ENCODE results near the gene EML2.
"Not testable (repeated sequence)": the region's sequence is repeated elsewhere in the genome, so short reads cannot be mapped to it uniquely, and the experiment has no call there.

The EML2 gene

GRCh38 chr19:45638930-45639729, at the start of gene EML2:
Gene EML2 (minus strand): TSS chr19:45639397. CDS start chr19:45639376, 21 bp downstream.
- DNase-seq = peak; percentile 77

GRCh38 chr19:45687599-45687998, 48.4 kb upstream of the EML2 start:
- DNase-seq = no peak

GRCh38 chr19:45685045-45685444, 45.8 kb upstream of the EML2 start:
- DNase-seq = not testable (repeated sequence)

- DNase-seq = no peak
Observed at GRCh38 chr19:45682908-45683307, 43.7 kb upstream of the EML2 start.

GRCh38 chr19:45682117-45682516, 42.9 kb upstream of the EML2 start:
- DNase-seq = no peak

GRCh38 chr19:45681391-45682015, 42.3 kb upstream of the EML2 start:
- peak; percentile 88 for DNase-seq

GRCh38 chr19:45677351-45678230, 38.4 kb upstream of the EML2 start:
- DNase-seq = peak; percentile 86

GRCh38 chr19:45676851-45677263, 37.7 kb upstream of the EML2 start:
- DNase-seq = no peak

- no peak for DNase-seq
Observed at GRCh38 chr19:45674946-45675345, 35.7 kb upstream of the EML2 start.

GRCh38 chr19:45670670-45671453, 31.7 kb upstream of the EML2 start:
- DNase-seq = peak; percentile 68

- DNase-seq = no peak
Observed at GRCh38 chr19:45668342-45668871, 29.2 kb upstream of the EML2 start.

GRCh38 chr19:45667620-45668341, 28.6 kb upstream of the EML2 start, which contains the start of gene GIPR:
Gene GIPR (plus strand): TSS chr19:45668221. CDS start chr19:45669521, 1,300 bp downstream.
- peak; percentile 54 for DNase-seq

- no peak for DNase-seq
Observed at GRCh38 chr19:45664575-45664974, 25.4 kb upstream of the EML2 start.

GRCh38 chr19:45663800-45664199, 24.6 kb upstream of the EML2 start:
- DNase-seq = no peak

GRCh38 chr19:45660636-45661035, 21.4 kb upstream of the EML2 start:
- DNase-seq = no peak

- no peak for DNase-seq
Observed at GRCh38 chr19:45659096-45659729, 20.0 kb upstream of the EML2 start.

GRCh38 chr19:45657520-45658167, 18.4 kb upstream of the EML2 start:
- DNase-seq = peak; percentile 56

- DNase-seq = no peak
Observed at GRCh38 chr19:45655073-45655472, 15.9 kb upstream of the EML2 start.

GRCh38 chr19:45653634-45654033, 14.4 kb upstream of the EML2 start:
- DNase-seq = no peak

- DNase-seq = no peak
Observed at GRCh38 chr19:45650722-45651121, 11.5 kb upstream of the EML2 start.
